HG03342 (cell line): ENCODE results near the gene LTBP1.
"Not testable (repeated sequence)": the region's sequence is repeated elsewhere in the genome, so short reads cannot be mapped to it uniquely, and the experiment has no call there.

ENCODE experiments used
- ATAC-seq: cut with Tn5 transposase; IDR thresholded peaks from one replicate; pipeline ENCODE4 v1.9.1; 2021; ENCODE audit warnings: mild to moderate bottlenecking, moderate library complexity; ENCODE audit not compliant: unreplicated experiment

LTBP1 gene

GRCh38 chr2:33032245-33032644, 85.5 kb downstream of the LTBP1 start:
- ATAC-seq: no peak

DNA sequence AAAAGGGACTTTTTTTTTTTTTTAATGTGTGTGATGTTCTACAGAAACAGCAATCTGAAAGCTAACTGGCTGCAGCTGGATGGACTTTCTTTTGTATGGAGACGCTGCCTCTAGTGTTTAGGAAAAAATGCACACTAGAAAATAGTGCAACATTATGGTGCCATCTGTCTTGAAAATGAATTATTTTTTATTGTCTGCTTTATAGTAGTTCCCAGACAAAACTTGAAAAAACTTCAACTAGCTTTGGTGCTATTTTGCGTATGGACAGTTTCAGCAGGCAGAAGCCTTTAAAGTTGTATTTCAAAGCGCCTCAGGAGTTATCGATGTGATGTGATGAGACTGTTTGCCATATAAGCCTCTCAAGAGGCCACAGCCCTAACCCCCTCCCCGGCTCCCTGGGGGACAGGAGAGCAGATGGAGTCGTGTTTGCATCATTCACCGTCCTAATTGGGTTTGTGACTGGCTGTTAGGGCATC, 86.9 kb downstream of the LTBP1 start:
- no peak for ATAC-seq

DNA sequence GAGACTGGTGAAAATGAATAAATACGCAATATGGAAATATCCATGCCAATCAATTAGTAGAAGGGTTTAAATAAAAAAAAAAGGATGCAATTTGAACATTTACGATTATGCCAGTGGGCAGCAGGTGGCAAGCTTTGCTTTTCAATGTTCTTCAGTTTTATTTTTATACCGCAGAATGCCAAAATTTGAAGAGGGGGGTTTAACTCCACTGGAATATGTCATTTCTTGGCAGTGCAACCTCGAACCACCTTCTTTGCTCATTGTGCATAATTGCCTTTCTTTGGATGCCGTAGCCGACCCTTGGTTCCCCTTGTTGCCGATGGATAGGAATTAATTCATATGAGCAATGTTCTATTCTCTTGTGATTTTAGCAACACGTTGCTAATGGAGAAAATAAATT, 88.0 kb downstream of the LTBP1 start:
- ATAC-seq: no peak

GRCh38 chr2:33038230-33038629, 91.5 kb downstream of the LTBP1 start:
- ATAC-seq: no peak

- ATAC-seq: no peak
Observed at GRCh38 chr2:33038799-33039198, 92.0 kb downstream of the LTBP1 start.

DNA sequence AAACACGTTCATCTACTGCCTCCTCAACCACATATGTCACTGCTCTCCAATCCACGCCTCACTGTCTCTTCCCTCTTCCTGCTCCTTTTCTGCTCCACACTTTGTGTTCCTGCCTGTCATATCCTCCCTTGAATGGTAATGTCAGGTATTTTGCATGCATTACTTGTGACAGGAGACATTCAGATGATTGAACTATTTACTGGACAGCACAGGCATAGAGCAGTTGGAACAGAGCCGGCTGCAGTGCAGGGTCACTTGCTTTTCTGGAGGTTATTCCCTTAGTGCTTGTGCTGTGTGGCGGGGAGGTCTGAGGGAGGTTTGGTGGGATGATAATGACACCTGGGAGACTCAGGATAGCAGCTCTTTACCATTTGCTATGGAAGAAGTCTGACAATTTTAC, 93.8 kb downstream of the LTBP1 start:
- no peak for ATAC-seq

- no peak for ATAC-seq
Observed at GRCh38 chr2:33042265-33042664, 95.5 kb downstream of the LTBP1 start.

DNA sequence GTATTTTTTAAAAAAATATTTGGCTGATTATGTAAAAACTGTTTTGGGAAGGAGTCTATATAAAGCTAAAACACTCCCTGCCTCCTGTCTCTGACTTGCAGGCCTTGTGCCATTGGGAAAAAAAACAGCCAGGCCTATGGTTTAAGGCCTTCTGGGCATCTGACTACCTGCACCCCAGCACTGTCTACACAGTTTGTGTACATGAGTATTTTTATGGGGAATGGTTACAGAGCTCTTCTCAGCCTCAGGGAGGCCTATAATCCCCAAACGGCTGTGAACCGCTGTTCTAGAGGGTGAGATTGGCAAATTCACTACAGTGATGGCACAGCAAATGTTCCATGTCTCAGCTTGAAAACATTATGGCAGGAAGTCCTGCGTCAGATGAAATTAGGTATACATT, 96.1 kb downstream of the LTBP1 start:
- no peak for ATAC-seq

- ATAC-seq: no peak
Observed at GRCh38 chr2:33047939-33048338, 101.2 kb downstream of the LTBP1 start.

GRCh38 chr2:33051586-33052360, 105.0 kb downstream of the LTBP1 start:
- no peak for ATAC-seq

- no peak for ATAC-seq
Observed at GRCh38 chr2:33052361-33052735, 105.6 kb downstream of the LTBP1 start.

DNA sequence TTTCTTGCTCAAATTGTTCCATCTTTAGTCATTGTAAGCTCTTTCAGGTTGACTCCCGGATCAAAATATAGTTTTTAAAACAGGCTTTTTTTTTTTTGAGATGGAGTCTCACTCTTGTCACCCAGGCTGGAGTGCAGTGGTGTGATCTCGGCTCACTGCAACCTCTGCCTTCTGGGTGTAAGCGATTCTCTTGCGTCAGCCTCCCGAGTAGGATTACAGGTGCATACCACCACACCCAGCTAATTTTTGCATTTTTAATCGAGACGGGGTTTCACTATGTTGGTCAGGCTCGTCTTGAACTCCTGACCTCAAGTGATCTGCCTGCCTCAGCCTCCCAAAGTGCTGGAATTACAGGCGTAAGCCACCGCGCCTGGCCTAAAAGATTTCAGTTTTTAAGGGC, 106.0 kb downstream of the LTBP1 start:
- ATAC-seq: not testable (repeated sequence)

- no peak for ATAC-seq
Observed at GRCh38 chr2:33056170-33056569, 109.4 kb downstream of the LTBP1 start.

DNA sequence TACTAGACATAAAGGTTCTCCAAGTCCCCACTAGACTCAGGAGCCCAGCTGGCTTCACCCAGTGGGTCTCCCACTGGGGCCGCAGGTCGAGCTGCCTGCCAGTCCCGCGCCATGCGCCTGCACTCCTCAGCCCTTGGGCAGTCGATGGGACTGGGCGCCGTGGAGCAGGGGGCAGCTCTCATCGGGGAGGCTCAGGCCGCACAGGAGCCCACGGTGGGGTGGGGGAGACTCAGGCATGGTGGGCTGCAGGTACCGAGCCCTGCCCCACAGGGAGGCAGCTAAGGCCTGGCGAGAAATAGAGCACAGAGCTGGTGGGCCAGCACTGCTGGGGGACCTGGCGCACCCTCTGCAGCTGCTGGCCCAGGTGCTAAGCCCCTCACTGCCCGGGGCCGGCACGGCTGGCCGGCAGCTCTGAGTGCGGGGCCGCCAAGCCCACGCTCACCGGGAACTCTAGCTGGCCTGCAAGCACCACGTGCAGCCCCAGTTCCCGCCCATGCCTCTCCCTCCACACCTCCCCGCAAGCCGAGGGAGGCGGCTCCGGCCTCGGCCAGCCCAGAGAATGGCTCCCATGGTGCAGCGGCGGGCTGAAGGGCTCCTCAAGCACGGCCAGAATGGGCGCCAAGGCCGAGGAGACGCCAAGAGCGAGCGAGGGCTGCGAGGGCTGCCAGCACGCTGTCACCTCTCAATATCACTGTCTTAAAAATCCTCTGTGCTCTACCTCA, 110.7 kb downstream of the LTBP1 start:
- not testable (repeated sequence) for ATAC-seq

DNA sequence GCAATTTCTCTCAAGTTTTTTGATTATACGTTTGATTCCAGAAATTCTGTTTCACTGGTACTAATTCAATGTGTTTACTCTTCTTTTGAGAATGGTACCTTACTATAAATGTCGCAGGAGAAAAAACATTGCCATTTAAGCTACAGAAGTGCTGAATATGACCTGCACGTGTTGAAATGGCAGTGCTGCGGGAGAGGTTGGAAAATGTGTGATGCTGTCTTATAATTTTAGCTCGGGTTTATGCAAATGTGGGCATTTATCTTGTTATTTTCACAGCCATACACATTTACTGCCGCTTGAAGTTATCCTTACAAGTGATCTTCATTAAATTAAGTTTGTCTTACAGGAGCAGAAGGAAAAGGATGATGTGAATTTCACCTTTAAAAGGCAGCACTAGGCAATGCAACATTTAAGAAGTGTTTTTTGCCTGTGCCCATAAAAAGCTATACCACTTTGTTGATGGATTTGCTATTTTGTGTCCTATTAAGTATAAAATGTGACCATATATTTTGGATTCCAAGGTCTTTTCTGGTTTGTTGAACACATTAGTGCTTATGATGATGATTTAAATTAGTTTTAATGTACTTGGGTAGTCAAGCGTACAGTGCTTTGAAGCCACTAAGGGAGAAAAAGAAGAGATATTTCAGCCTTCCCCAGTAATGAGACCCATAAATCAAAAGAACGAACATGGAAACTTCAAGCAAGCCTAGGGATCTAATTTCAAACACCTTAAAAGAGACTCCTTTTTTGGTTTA, 112.1 kb downstream of the LTBP1 start:
- no peak for ATAC-seq

GRCh38 chr2:33059471-33060156, 112.9 kb downstream of the LTBP1 start:
- no peak for ATAC-seq

DNA sequence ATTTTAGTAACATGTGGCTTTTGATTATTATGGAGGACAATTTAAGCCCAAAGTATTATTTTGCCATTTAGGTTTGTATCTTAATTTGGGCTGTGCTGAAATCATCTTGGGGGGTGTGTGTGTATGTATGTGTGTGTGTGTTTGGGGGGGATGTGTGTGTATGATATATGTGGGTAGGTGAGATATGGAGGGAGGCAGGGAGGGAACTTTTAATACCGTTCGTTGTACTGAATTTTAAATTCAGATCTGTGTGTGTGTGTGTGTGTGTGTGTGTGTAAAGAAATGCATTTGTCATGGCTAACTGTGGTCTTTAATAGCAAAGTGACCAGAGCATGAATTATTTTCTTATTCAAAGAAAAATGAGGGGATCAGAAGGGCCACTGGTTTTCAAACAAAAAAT, 113.7 kb downstream of the LTBP1 start:
- ATAC-seq: no peak

GRCh38 chr2:33062665-33063250, 116.0 kb downstream of the LTBP1 start:
- ATAC-seq: no peak

DNA sequence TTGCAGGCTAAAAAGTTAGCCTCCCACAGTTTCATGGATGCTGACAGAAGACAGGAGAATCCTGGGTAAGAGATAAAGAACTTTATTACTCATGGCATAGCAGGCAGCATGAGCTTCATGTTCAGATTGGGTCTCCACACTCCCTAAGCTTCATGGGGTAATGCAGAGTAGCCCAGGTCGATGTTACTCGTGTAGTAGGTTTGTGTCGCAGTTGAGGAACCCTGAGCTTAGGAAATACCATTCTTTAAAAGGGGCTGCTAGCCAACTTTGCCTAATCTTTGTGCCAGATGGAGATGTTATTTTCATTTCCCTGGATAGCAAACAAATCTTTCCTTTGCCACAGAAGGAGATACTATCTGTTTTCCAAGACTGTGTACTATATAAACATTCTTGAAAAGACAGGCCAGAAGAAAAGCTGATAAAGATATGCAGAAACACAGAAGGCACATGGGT, 117.6 kb downstream of the LTBP1 start:
- ATAC-seq: no peak

DNA sequence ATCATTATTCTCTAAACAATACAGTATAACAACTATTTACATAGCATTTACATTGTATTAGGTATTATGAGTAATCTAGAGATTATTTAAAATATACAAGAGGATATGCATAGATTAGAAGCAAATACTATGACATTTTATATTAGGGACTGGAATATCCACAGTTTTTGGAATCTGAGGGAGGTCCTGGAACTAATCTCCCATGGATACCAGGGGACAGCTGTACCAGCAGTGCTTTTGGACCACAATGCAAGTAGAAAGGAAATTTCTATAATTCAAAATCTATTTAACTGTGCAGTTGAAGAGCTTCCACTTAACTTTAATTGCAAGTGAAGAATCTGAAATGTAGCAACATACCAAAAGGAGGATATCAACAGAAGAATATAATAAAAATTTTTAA, 120.8 kb downstream of the LTBP1 start:
- ATAC-seq: no peak

GRCh38 chr2:33068261-33068660, 121.5 kb downstream of the LTBP1 start:
- ATAC-seq: no peak
